Brain microvascular endothelial cell (primary cell): ENCODE data around the gene NT5C3B.
"Not testable (repeated sequence)": the region's sequence is repeated elsewhere in the genome, so short reads cannot be mapped to it uniquely, and the experiment has no call there.

Experiments used
- DNase-seq: peaks from one replicate; pipeline ENCODE4 v3.0.0-alpha.2; 2020
- H3K27ac ChIP-seq: fragments of 250-450 bp; sonication (Bioruptor Pico); 2 replicates; pipeline ENCODE4 v1.5.1; 2020; ENCODE audit warnings: mild to moderate bottlenecking, moderate library complexity
- H3K27me3 ChIP-seq: fragments of 250-450 bp; sonication (Bioruptor Pico); replicated peaks from 2 replicates; pipeline ENCODE4 v1.5.1; 2020; ENCODE audit warnings: mild to moderate bottlenecking
- H3K36me3 ChIP-seq: fragments of 250-450 bp; sonication (Bioruptor Pico); replicated peaks from 2 replicates; pipeline ENCODE4 v1.5.1; 2020; ENCODE audit warnings: mild to moderate bottlenecking
- H3K4me3 ChIP-seq: 2 replicates; pipeline ENCODE4 v1.5.1; 2011; ENCODE audit warnings: low read depth, mild to moderate bottlenecking, control low read depth, low read length, moderate library complexity
- CTCF ChIP-seq: IDR thresholded peaks from 2 replicates; pipeline ENCODE4 v1.5.1; 2011; ENCODE audit warnings: low read depth, mild to moderate bottlenecking, moderate library complexity, low read length, control low read depth, inconsistent platforms; ENCODE audit errors: missing control alignments
- in situ Hi-C: cut with HindIII; loops from 2 replicates; pipeline ENCODE4 v1.10.0; 2017; ENCODE audit warnings: low sequenced_read_pairs, low pct_ligation_motif_present

NT5C3B gene

GRCh38 chr17:41777574-41778188 lies 58.4 kb downstream of the NT5C3B start:
- peak; percentile 37 for TF ChIP-seq CTCF
- DNase-seq = peak; percentile 88
- Histone ChIP-seq H3K27me3 (no peaks in the 10 kb centered on the region), H3K27ac (peak overlapping the region; percentile 89), H3K36me3 (peaks cover 10% of the 10 kb centered on the region), H3K4me3 (no peak overlapping the region)
- in situ Hi-C loops = no loop called here

- H3K4me3 ChIP-seq = no peak overlapping the region
Observed at GRCh38 chr17:41777157-41777573, 58.9 kb downstream of the NT5C3B start.

GRCh38 chr17:41776262-41776900 lies 59.7 kb downstream of the NT5C3B start:
- Histone ChIP-seq H3K36me3 (peaks cover 15% of the 10 kb centered on the region), H3K27ac (peak overlapping the region; percentile 89)
- in situ Hi-C loops, H3K4me3 ChIP-seq, DNase-seq, H3K27me3 ChIP-seq: not testable (repeated sequence)

More at GRCh38 chr17:41777157-41777573, 58.9 kb downstream of the NT5C3B start:
- Histone ChIP-seq H3K36me3 (peaks cover 10% of the 10 kb centered on the region), H3K27me3 (no peaks in the 10 kb centered on the region), H3K27ac (peak overlapping the region; percentile 89)
- peak; percentile 51 for TF ChIP-seq CTCF
- in situ Hi-C loops = no loop called here
- DNase-seq = no peak

- H3K27me3 ChIP-seq = no peaks in the 10 kb centered on the region
- TF ChIP-seq CTCF = no peak
- no peak overlapping the region for H3K27ac ChIP-seq
- in situ Hi-C loops = no loop called here
- DNase-seq = no peak
- H3K36me3 ChIP-seq = peaks cover 23% of the 10 kb centered on the region
- no peak overlapping the region for H3K4me3 ChIP-seq
Observed at GRCh38 chr17:41775394-41776226, 60.4 kb downstream of the NT5C3B start.
